Ovary (tissue), 9 donors: ENCODE data around the gene CFAP119. TPM values are rescaled to one million over a fixed set of nuclear protein-coding genes. Genes with fewer than 3 reads are reported as not detected.
A peak's percentile ranks its signal among the peaks of the same experiment; 100 is the strongest.

ENCODE experiments used
- DNase-seq, 5 donors: peaks; one replicate each; pipeline ENCODE4 v3.0.0-alpha.2; 2019 to 2020
- H3K27ac ChIP-seq, 2 donors: fragments of 200-600 bp; one replicate each; pipeline versions ENCODE4 v1.5.1 to v1.8.0; 2019 to 2022
- H3K27me3 ChIP-seq: fragments of 200-600 bp; one replicate; pipeline ENCODE4 v1.8.0; 2022
- H3K36me3 ChIP-seq: fragments of 200-600 bp; sonication (generic); one replicate; pipeline ENCODE4 v1.5.1; 2019
- H3K4me1 ChIP-seq: one replicate; pipeline ENCODE4 v1.8.1; 2013; ENCODE audit warnings: mild to moderate bottlenecking, moderate library complexity; ENCODE audit not compliant: insufficient read depth
- H3K4me3 ChIP-seq: fragments of 200-600 bp; sonication (generic); one replicate; pipeline ENCODE4 v1.5.1; 2017
- H3K9me3 ChIP-seq, 2 donors: fragments of 200-600 bp in 1 of 2; sonication (generic) in 1 of 2; one replicate each; pipeline versions ENCODE4 v1.5.1 to v1.8.1; 2013 to 2019; ENCODE audit warnings: mild to moderate bottlenecking in 1 of 2, moderate library complexity in 1 of 2
- CTCF ChIP-seq, 3 donors: fragments of 450-650 bp in 2 of 3; fragments of 200-600 bp in 1 of 3; IDR thresholded peaks; one replicate each; pipeline versions ENCODE4 v1.5.1 to v1.8.0; 2016 to 2022; ENCODE audit warnings: antibody characterized with exemption in 3 of 3, mild to moderate bottlenecking in 1 of 3
- EP300 ChIP-seq: sonication (generic); formaldehyde crosslinking; IDR thresholded peaks from one replicate; pipeline ENCODE4 v1.6.1; 2017; ENCODE audit warnings: antibody characterized with exemption
- POLR2A ChIP-seq: fragments of 450-650 bp; IDR thresholded peaks from one replicate; pipeline ENCODE4 v1.6.1; 2017; ENCODE audit warnings: antibody characterized with exemption, mild to moderate bottlenecking, moderate library complexity
- whole genome bisulfite sequencing, 3 donors: extraction: QIAGEN DNeasy Blood & Tissue Kit in 1 of 3; methylation state at CpG; one replicate each; pipeline versions ENCODE4 v1.1.5 to v1.1.7; 2013 to 2017; 5-methylcytosine and 5-hydroxymethylcytosine counted together
- intact Hi-C, 4 donors: fragments of 100-400 bp; cut with DNase I; formaldehyde crosslinking; loops; one replicate each; pipeline versions ENCODE4 v1.11.0 to v1.15.1; 2022 to 2023
- polyA plus RNA-seq, 2 donors: library from polyadenylated mRNA; stranded (reverse); fragments of 200-250 nt in 1 of 2; fragments of 350-450 nt in 1 of 2; fragmentation: Illumina TruSeq in 1 of 2; extraction: RNeasy Lipid Tissue Mini Kit (QIAGEN cat#74804) in 1 of 2; gene quantifications; one replicate each; pipeline ENCODE4 v1.2.3, GENCODE V29; 2013 to 2014
- total RNA-seq, 7 donors: library from RNA; depleted of rRNA in 2 of 7; stranded (reverse); fragments of >200 nt in 2 of 7; fragmentation: NEBNext Ultra II Directional in 3 of 7; extraction: Animal tissue kit (Norgen Biotek cat#: 25700) in 3 of 7; gene quantifications; one replicate each; pipeline versions ENCODE4 v1.1.0 to v1.2.4, GENCODE V29; 2016 to 2023
- donor health status: DM: no; HTN: no; CAD: no; lungs with moderate emphysema.
- donor health status: DM: no; HTN: no; CAD: no.
- donor health status: Bipolar disorder and iron deficiency.
- donor health status: DM: yes; HTN: yes; CAD: no.
- donor health status: DM: no; HTN: no; CAD: no.
- donor health status: DM: yes; HTN: yes; CAD: no.

The CFAP119 gene
- total and polyA plus RNA-seq, 9 donors = 1.2 to 27.0 (median 4.6) TPM

DNA sequence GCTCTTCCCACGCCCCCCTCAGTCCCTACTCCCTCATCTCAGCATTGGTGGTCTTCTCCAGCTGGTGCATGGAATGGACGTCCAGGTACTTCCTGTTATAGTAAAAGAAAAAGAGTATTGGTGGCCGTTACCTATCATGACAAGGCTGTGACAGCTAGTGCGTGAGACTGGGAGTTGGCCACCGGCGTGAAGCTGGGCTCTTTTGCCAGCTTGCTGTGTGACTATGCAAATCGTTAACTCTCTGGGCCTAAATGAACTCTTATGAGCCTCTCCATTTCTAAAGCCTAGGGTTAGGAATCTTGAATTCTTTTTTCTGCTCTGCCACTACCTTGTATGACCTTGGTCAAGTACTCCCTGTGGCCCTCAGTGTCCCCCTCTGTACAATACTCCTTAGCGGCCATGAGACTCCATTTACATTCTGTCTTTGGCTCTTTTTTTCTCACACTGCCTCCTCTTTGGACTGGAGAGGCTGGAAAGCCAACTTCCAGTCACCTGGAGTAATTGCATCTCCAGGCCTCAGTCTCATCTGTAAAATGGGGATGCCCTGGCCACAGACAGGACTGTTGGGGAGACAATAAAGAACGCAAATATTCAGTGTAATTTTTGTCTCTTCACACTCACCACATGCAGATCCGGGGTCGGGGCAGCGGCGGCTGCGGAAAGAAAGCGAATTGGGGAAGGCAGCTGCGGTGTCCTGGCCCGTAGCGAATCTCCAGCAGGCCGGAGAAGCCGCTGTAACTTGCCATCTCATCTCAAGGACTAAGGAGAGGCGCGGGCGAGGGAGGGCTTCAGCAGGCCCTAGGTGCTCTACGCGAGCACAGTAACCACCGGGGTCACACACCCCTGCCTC lies 1.1 kb downstream of the CFAP119 start:
- 19 to 27% (median 24%) methylated on average over 23 to 26 of the region's 26 CpGs for WGBS, 3 donors
- no peaks in the 10 kb centered on the region for H3K9me3 ChIP-seq
- peak in 1 of 5 donors; percentile 21 for DNase-seq
- intact Hi-C loops = no loop called here
- no peaks in the 10 kb centered on the region for H3K27me3 ChIP-seq
- H3K4me3 ChIP-seq = peak overlapping the region; percentile 63
- no peak for TF ChIP-seq CTCF (IDR thresholded peaks at IDR 0.05)
- no peaks in the 10 kb centered on the region for H3K36me3 ChIP-seq
- peaks cover 6% of the 10 kb centered on the region for H3K4me1 ChIP-seq
- H3K27ac ChIP-seq = no peak overlapping the region

- Histone ChIP-seq H3K36me3 (no peaks in the 10 kb centered on the region), H3K27me3 (no peaks in the 10 kb centered on the region), H3K9me3 (no peaks in the 10 kb centered on the region), H3K4me3 (no peak overlapping the region), H3K4me1 (peaks cover 6% of the 10 kb centered on the region), H3K27ac (no peak overlapping the region)
- 79 to 87% (median 79%) methylated on average over 7 of the region's 7 CpGs for WGBS, 3 donors
- peak in 2 of 5 donors; percentile 25 to 37 for DNase-seq
- TF ChIP-seq POLR2A (no peak), EP300 (no peak), CTCF (IDR thresholded peaks at IDR 0.05) (no peak)
- intact Hi-C loops = no loop called here
Measured at GRCh38 chr16:30760001-30760559, 1.8 kb downstream of the CFAP119 start.

GRCh38 chr16:30758988-30759491 lies 2.8 kb downstream of the CFAP119 start:
- 79 to 86% (median 82%) methylated on average over 10 of the region's 10 CpGs for WGBS, 3 donors
- TF ChIP-seq CTCF (IDR thresholded peaks at IDR 0.05) (no peak), POLR2A (no peak), EP300 (no peak)
- no peaks in the 10 kb centered on the region for H3K36me3 ChIP-seq
- peak in 2 of 5 donors; percentile 16 to 31 for DNase-seq
- H3K9me3 ChIP-seq = no peaks in the 10 kb centered on the region
- no peak overlapping the region for H3K4me3 ChIP-seq
- H3K27ac ChIP-seq = no peak overlapping the region
- peaks cover 6% of the 10 kb centered on the region for H3K4me1 ChIP-seq
- intact Hi-C loops = no loop called here
- H3K27me3 ChIP-seq = no peaks in the 10 kb centered on the region

DNA sequence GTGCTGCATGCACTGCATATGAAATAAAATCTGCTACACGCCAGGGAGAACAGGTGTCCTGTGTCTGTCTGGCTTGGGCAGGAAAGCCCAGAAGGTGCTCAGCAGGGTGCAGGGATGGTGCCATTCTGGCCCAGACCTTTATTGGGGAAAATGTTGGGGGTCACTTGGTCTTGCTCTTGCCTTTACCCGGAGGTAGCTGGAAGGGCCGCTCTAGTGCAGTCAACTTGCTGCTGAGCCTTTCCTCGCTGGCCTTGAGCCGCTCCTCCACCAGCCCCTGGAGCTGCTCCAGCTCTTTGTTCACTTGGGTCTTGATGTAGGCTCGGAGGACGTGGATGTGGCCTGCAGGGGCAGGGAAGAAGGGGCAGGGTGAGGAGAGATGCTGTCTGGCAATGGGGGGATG lies 4.5 kb downstream of the CFAP119 start:
- no peak for TF ChIP-seq CTCF (IDR thresholded peaks at IDR 0.05)
- TF ChIP-seq POLR2A = no peak
- no peak for TF ChIP-seq EP300
- peaks cover 6% of the 10 kb centered on the region for H3K4me1 ChIP-seq
- 53 to 77% (median 58%) methylated on average over 7 of the region's 7 CpGs for WGBS, 3 donors
- H3K36me3 ChIP-seq = no peaks in the 10 kb centered on the region
- no peak overlapping the region for H3K27ac ChIP-seq
- intact Hi-C loops = no loop called here
- no peak overlapping the region for H3K4me3 ChIP-seq
- H3K9me3 ChIP-seq = no peaks in the 10 kb centered on the region
- no peaks in the 10 kb centered on the region for H3K27me3 ChIP-seq
- no peak for DNase-seq
